Activated B cell treated with CpG ODN at 0.5 μM for 24 hours (primary cell): ENCODE data around the gene RHEB. TPM values are rescaled to one million over a fixed set of nuclear protein-coding genes. Genes with fewer than 3 reads are reported as not detected.

ENCODE experiments used
- ATAC-seq: fragments of 200-7000 bp; cut with Tn5 transposase; one replicate; pipeline ENCODE4 v1.10.0; 2021; ENCODE audit warnings: low read depth, mild to moderate bottlenecking, moderate library complexity
- CTCF ChIA-PET: fragments of 350-600 bp; sonication (Branson Sonifier 250); formaldehyde crosslinking; loops from one replicate; lab custom pipeline; 2021; ENCODE audit warnings: antibody characterized with exemption; lab: Charles Lee
- POLR2A ChIA-PET: fragments of 350-600 bp; sonication (Branson Sonifier 250); formaldehyde crosslinking; loops from one replicate; lab custom pipeline; 2021; ENCODE audit warnings: antibody characterized with exemption; lab: Charles Lee
- DNase-seq: peaks from one replicate; pipeline ENCODE4 v3.0.0; 2022
- H3K27ac Mint-ChIP-seq: one replicate; pipeline ENCODE4 v1.8.0; 2020; ENCODE audit warnings: mixed read lengths
- H3K27me3 Mint-ChIP-seq: one replicate; pipeline ENCODE4 v1.8.0; 2021; ENCODE audit warnings: mixed read lengths
- H3K36me3 Mint-ChIP-seq: one replicate; pipeline ENCODE4 v1.8.0; 2021; ENCODE audit warnings: low read depth, mixed read lengths
- H3K4me1 Mint-ChIP-seq: one replicate; pipeline ENCODE4 v1.8.0; 2021; ENCODE audit warnings: mixed read lengths
- H3K4me3 Mint-ChIP-seq: one replicate; pipeline ENCODE4 v1.8.0; 2020; ENCODE audit warnings: mild to moderate bottlenecking, mixed read lengths
- H3K9me3 Mint-ChIP-seq: one replicate; pipeline ENCODE4 v1.8.0; 2020; ENCODE audit warnings: mixed read lengths
- CTCF ChIP-seq: fragments of 200-600 bp; IDR thresholded peaks from one replicate; pipeline ENCODE4 v1.8.0; 2022; ENCODE audit warnings: antibody characterized with exemption, mild to moderate bottlenecking
- intact Hi-C: fragments of 100-400 bp; cut with micrococcal nuclease; formaldehyde crosslinking; loops from one replicate; pipeline ENCODE4 v1.15.1; 2024
- total RNA-seq: library from RNA; stranded (reverse); gene quantifications from 2 replicates; pipeline ENCODE4 v1.2.3, GENCODE V29; 2022

Gene RHEB
- total RNA-seq, 1 donor from 2014 or later, result 32.8 TPM

DNA sequence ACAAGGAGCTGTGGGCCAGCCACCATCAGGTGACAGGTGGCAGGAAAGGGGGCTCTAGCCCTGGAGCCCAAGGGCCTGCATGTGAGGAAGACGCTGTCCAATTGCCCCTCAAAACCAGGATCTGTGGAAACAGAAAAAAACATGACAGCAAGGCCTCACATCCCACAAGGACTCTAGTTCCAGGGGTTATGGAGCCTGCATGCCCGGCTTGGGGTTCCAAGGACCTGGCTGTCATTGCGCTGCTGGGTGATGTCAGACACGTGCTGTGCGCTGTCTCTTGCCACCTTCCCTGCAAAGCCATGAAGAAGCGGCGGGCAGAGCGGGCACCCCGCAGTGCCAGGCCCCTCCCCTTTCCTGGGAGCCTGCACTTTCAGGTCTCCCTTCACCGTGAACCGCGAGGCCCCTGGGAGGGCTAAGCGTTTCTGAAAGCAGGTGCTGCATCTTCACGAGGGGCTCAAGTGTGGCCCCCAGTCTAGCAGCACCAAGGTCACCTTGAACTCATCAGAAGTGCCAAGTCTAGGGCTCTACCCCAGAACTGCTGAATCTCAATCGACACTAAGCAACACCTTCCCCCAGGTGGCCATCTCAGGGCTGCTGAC, 64.7 kb downstream of the RHEB start:
- no peaks in the 10 kb centered on the region for H3K9me3 Mint-ChIP-seq
- DNase-seq (no peak), ATAC-seq (no peak)
- no peak overlapping the region for H3K4me3 Mint-ChIP-seq
- no peaks in the 10 kb centered on the region for H3K36me3 Mint-ChIP-seq
- ChIA-PET POLR2A (no interaction called here), CTCF (no interaction called here)
- no peak for TF ChIP-seq CTCF
- no peak overlapping the region for H3K27ac Mint-ChIP-seq
- intact Hi-C loops, result no loop called here
- peaks cover 3% of the 10 kb centered on the region for H3K27me3 Mint-ChIP-seq
- no peaks in the 10 kb centered on the region for H3K4me1 Mint-ChIP-seq

DNA sequence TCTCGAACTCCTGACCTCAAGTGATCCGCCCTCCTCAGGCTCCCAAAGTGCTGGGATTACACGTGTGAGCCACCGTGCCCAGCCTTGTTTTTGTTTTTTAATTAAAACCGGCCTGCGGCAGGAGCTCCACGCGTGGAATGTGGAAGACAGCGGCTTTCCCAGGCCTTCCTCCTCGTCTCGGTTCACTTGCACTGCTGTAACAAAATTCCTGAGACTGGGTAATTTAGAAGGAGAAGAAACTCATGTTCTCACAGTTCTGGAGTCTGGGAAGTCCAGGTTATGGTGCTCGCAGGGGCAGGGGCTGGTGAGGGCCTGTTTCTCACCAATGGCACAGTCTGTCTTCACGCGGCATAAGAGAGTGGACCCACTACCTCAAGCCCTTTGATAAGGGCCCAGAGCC, 65.4 kb downstream of the RHEB start:
- H3K9me3 Mint-ChIP-seq, result no peaks in the 10 kb centered on the region
- no peaks in the 10 kb centered on the region for H3K36me3 Mint-ChIP-seq
- no peaks in the 10 kb centered on the region for H3K4me1 Mint-ChIP-seq
- H3K4me3 Mint-ChIP-seq, result no peak overlapping the region
- ChIA-PET CTCF (interaction anchor here (1.5 kb wide), 1 partner anchor 86 kb away, joined by 4 read pairs; no protein-coding TSS in a partner anchor), POLR2A (no interaction called here)
- ATAC-seq (no peak), DNase-seq (no peak)
- H3K27ac Mint-ChIP-seq, result no peak overlapping the region
- peaks cover 7% of the 10 kb centered on the region for H3K27me3 Mint-ChIP-seq
- intact Hi-C loops, result no loop called here
- TF ChIP-seq CTCF, result no peak

DNA sequence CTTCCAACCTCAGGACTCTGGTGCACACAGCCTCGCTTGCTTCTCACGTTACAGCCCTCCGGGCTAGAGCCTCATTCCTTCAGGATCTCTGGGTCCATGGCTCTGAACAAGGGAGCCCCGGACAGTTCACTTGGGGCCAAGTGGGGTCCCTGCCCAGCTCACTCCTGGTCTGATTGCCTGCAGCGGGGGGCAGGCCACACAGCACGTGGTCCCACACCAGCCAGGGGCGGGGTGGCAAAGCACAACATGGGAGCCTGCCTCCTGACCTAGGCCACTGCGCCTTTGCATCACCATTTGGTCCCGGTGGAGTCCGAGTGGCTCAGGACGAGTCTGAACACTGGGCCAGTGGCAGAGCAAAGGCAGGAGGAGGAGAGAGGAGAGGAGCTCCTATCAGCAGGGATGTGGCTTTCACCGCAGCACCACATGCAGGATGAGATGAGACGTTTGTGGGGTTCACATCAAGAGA, 66.3 kb downstream of the RHEB start:
- ChIA-PET CTCF (interaction anchor here (1.5 kb wide), 1 partner anchor 85 kb away, joined by 4 read pairs; no protein-coding TSS in a partner anchor), POLR2A (no interaction called here)
- no peak for TF ChIP-seq CTCF
- H3K27me3 Mint-ChIP-seq, result peaks cover 7% of the 10 kb centered on the region
- no peak overlapping the region for H3K27ac Mint-ChIP-seq
- H3K9me3 Mint-ChIP-seq, result no peaks in the 10 kb centered on the region
- no peaks in the 10 kb centered on the region for H3K36me3 Mint-ChIP-seq
- no peak overlapping the region for H3K4me3 Mint-ChIP-seq
- DNase-seq (no peak), ATAC-seq (no peak)
- intact Hi-C loops, result no loop called here
- H3K4me1 Mint-ChIP-seq, result peaks cover 3% of the 10 kb centered on the region

DNA sequence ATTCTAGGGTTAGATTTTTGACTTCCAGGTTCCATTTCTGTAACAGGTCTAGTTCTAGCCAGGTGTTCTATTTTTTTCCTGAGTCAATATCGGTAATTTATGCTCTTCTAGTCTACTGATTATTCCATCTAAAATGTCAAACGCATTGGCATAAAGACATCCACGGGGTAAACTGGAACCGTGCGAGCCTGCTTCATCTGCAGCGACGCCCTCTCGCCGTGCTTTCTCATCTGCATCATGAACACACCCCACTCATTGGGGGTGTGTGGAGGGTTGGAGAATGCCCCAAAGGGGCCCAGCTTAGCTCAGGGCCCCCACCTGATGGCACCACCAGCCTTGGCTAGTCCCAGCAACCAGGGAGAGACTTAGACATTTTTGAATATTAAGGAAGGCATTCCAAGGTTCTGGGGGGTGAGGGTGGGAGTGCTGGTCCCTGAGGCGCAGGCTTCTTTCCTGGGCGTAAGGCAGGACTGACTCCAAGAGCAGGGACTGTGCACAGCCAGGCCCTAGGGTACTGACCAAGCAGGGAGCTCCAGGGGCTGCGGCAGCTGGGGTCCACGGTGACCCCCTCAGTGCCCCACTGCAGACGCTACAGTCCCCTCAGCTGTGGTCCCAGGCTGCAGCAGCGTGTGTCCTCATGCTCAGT, 66.9 kb downstream of the RHEB start:
- H3K36me3 Mint-ChIP-seq, result no peaks in the 10 kb centered on the region
- peaks cover 3% of the 10 kb centered on the region for H3K4me1 Mint-ChIP-seq
- intact Hi-C loops, result no loop called here
- H3K4me3 Mint-ChIP-seq, result no peak overlapping the region
- ChIA-PET POLR2A (no interaction called here), CTCF (no interaction called here)
- TF ChIP-seq CTCF, result no peak
- ATAC-seq (no peak), DNase-seq (no peak)
- H3K27me3 Mint-ChIP-seq, result peaks cover 5% of the 10 kb centered on the region
- no peaks in the 10 kb centered on the region for H3K9me3 Mint-ChIP-seq
- no peak overlapping the region for H3K27ac Mint-ChIP-seq

GRCh38 chr7:151451626-151452571, 67.8 kb downstream of the RHEB start:
- DNase-seq (no peak), ATAC-seq (no peak)
- Mint-ChIP-seq H3K36me3 (no peaks in the 10 kb centered on the region), H3K27me3 (peaks cover 5% of the 10 kb centered on the region), H3K4me3 (no peak overlapping the region), H3K9me3 (no peaks in the 10 kb centered on the region), H3K27ac (no peak overlapping the region), H3K4me1 (peaks cover 3% of the 10 kb centered on the region)
- ChIA-PET POLR2A (no interaction called here), CTCF (no interaction called here)
- intact Hi-C loops, result no loop called here
- TF ChIP-seq CTCF, result no peak
